ENCODE results near the gene WASL. TPM values are rescaled to one million over a fixed set of nuclear protein-coding genes. Genes with fewer than 3 reads are reported as not detected.
A peak's percentile ranks its signal among the peaks of the same experiment; 100 is the strongest.
"Not testable (repeated sequence)": the region's sequence is repeated elsewhere in the genome, so short reads cannot be mapped to it uniquely, and the experiment has no call there.

WASL gene
- total RNA-seq (2014; rRNA removed; shearing (Covaris generic)): 18.3 and 25.8 TPM in 2 replicates

GRCh38 chr7:123748734-123749536, at the start of gene WASL:
Gene WASL, minus strand, starts transcription at chr7:123749003. Its CDS starts 269 bp downstream, at chr7:123748734.
- DNase-seq (ENCODE audit: low read depth): peak; percentile 90

DNA sequence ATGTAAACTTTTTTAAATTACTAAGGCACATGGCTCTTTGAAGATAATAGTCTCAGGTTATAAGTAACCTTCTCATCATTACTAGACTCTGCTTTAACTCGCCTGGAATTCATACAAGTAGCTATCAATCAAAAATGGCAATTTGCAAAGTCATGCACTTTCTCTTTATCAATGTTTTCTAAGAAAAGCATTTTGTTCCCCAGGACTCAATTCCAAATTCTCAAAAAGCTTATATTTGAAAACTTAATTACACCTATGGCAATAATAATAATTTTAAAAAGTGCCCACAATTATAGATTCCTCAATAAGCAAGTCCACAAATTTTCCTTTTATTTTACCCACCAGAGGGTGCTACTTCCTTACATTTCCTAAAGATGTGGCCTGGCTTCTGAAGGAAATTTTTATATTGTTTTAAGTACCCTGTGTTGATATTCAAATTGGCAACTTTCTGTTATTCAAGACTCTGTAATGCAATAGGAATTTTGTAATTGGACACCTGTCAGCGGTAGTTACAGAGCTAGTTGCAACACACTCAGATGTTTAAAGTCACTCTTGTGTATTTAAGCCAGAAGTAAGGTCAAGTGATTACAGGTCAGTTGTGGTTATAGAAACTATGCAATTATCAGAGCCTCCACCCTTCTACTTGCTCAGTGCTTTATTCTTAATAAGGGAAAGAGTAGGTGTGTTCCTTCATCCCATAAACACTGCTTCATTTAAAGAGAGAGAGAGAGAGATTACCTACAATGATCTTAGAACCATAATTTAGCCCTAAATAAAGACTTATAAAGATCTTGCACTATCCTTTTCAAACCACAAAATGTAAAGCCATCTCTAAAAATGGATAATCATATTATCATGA, 49.1 kb upstream of the WASL start:
- DNase-seq (ENCODE audit: low read depth): peak; percentile 55

- no peak for DNase-seq (ENCODE audit: low read depth)
These were observed 47.8 kb upstream of the WASL start for GRCh38 chr7:123796568-123796967.

DNA sequence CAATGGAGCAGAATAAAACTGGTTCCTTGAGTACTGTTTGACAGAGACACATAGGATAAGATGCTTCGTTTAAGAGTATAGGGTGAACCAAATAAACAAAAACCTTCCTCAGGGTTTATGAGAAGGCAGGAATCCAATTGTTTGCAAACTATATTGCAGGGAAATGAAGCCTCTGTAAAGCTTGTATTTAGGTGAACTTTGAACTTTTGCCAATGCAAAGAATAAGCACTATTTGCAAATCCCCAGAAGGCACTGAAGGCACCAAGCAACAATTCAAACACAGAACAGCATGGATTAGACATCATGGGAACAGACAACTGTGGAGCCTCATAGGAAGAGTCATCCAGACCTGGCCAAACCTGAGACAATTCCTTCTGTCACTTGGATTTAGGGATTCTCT, 47.1 kb upstream of the WASL start:
- DNase-seq (ENCODE audit: low read depth): no peak

DNA sequence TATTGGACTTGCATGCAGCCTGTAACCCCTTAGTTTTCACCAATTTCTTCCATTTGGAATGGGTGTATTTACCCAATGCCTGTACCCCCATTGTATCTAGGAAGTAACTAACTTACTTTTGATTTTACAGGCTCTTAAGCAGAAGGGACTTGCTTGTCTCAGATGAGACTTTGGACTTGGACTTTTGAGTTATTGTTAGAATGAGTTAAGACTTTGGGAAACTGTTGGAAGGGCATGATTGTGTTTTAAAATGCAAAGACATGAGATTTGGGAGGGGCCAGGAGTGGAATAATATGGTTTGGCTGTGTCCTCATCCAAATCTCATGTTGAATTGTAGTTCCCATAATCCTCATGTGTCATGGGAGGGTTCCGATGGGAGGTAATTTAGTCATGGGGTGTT, 46.3 kb upstream of the WASL start:
- DNase-seq (ENCODE audit: low read depth): not testable (repeated sequence)

DNA sequence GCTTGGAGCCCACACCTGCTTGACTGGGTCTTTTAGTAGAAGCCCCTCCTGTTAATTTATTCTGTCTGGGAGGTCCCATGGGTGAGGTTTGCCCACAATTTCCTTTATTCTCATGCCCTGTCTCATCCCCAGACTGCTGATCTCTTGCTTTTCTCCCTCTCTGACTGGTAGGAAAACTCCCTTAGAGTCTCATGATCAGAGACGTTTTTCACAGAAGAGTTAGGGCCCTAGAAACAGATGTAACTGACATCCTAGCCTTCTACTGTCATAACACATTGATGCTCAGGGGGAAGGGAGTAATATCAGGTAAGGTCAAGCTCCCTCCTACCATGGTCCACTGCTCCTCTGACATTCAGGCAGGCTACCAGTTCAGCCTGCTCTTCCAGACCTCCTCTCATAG, 43.7 kb upstream of the WASL start:
- no peak for DNase-seq (ENCODE audit: low read depth)

- DNase-seq (ENCODE audit: low read depth): no peak
These were observed 42.2 kb upstream of the WASL start for GRCh38 chr7:123791001-123791400.

DNA sequence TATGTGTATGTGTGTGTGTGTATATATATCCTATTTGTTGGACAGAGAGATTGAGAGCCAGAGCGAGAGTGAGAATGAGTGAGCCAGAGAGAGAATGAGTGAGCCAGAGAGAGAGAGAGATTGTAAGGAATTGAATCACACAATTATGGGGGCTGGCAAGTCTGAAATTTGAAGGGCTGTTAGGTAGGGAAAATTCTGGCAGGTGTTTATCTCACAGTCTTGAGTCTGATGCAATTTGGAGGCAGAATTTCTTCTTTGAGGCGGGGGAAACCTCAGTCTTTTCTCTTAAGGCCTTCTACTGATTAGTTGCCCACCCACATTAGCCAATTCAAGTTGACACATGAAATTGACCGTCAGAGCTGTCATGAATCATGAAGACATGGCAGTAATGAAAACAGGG, 41.0 kb upstream of the WASL start:
- DNase-seq (ENCODE audit: low read depth): no peak

DNA sequence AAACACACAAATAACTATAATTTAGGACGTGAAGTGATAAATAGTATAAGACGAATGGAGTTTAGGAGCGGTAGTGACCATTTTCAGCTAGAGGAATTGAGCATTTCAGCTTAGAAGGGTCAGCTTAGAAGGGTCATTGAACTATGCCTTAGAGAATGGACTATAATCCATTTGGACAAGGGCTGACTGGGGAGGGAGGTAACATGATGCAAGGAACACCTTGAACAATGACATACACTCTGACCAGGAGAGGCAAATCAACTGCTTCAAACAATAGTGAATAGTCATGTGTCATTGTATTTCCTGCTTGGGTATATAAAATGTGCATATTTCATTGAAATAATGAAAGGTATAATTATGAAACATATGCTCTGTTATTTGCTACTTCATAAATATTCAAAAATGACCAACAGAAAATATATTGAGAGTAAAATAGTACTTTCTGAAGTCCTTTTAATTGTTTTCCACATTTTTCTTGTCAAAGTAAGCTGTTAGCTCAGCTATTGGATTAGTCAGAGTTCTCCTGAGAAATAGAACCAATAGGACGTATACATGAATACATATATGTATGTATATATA, 40.5 kb upstream of the WASL start:
- no peak for DNase-seq (ENCODE audit: low read depth)

DNA sequence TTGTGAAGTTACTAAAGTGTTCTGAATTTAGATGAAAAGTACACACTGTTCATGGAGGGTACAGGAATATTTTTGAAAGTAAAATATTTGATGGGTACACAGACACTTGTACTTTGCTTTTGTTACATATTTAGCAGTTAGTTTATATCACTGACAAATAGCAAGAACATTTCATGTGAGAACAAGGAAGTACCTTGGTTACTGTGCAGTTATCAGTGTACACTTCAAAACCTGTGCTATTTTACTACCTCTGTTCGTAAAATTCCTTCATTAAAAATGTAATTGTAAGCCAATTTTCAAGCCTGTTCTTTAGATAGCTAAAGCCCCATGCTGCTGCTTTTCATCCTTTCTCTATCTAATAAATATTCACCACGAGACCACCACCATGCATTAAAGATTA, 39.8 kb upstream of the WASL start:
- no peak for DNase-seq (ENCODE audit: low read depth)

DNA sequence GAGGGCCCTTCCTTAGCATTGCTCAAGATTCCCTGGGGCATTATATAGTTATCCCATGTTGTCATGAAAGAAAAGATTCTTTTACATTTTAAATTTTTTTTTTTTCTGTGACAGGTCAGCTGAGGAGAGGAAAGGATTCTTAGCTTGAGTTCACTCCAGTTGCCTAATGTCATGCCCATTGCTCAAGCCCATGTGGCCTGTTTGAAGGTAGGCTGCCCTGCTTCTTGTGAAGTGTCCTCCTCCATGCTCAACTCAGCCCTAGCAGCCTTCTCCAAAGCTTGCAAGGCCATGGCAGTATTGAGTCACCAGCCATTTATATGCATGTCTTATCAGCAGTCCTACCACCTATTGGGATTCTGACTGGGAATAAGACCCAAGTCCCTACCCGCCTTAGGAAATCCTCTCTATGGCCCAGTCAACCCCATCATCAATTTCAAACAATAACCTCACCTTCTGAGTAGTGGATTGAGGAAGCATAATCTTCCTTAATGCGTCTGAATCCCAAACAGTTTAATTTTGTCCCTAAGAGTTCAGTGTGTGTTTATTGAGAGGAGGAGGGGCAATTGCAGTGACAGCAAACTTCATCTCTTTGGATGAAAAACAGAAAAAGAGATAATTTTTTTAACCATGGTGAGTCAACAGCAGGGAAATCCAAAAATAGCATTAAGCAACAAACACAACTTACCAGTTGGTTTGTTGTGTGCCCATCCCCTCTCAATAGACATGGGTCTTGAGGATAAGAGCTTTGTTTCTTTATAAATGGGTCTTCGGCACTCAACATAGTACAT, 38.6 kb upstream of the WASL start:
- peak; percentile 2 for DNase-seq (ENCODE audit: low read depth)

DNA sequence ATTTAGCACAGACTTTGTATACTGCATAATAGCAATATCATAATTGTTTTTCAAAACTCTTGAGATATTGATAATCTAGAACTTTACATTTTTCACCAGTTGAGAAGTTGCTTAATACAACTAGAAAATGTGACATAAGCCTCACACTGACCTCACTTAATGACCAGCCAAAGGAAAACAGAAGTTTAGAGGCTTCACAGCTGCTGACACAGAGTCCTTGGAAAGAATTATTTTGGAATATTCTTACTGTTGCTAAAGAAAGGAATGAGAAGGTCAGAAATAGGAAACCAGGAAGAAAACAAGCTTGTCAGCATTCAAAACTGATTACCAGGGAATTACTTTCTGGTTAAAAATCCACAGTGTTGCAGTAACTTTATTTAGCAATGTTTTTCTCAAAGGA, 35.5 kb upstream of the WASL start:
- DNase-seq (ENCODE audit: low read depth): no peak

- no peak for DNase-seq (ENCODE audit: low read depth)
These were observed 35.0 kb upstream of the WASL start for GRCh38 chr7:123783820-123784219.

DNA sequence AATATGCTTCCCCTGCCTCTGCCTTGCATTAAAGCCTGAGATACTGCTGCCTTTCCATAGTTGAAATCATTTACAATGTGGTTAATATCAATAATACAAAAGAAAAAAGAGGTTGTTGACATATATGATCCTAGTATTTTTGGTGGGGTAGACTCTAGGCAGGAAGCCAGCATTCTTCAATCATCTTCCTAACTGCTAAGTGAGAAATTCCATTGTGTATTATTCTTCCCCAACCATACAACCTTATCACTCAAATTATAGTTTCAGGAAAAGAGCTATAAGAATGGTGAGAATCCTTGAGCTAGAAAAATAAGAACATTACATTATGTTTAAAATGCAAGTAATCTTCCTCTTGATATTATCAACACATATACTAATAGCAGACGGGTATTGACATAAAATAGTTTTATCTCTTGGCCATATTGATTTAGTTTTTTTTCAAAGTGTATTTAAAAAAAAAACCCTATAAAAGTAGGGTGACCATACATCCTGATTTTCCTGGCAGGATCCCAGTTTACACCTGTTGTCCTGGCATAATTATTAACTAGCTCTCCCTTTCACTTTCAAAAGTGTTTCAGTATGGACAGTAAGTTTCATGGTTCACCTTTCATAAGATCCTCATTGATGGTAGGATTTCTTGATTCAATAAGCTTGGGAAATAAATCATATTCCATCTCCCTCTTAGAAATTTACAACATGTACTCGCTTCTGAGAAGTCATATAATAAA, 33.4 kb upstream of the WASL start:
- DNase-seq (ENCODE audit: low read depth): no peak

GRCh38 chr7:123780472-123780871, 31.7 kb upstream of the WASL start:
- not testable (repeated sequence) for DNase-seq (ENCODE audit: low read depth)

DNA sequence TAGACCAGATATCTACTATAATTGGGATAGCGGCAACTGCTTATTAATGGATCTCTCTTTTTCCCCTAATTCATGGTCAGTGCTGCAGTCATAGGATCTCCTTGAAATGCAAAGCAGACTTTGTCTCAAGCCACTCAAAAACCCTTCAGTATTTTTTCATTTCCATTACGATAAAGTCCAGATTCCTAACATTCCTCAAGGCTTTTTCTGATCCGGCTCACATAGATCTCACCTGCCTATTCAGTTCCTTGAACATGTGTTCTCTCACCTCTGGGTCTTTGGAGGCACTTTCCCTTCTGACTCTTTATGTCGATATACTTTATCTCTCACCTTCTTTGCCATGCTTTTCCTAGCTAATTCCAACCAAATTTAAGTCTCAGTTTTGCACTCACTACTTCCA, 25.7 kb upstream of the WASL start:
- DNase-seq (ENCODE audit: low read depth): no peak

DNA sequence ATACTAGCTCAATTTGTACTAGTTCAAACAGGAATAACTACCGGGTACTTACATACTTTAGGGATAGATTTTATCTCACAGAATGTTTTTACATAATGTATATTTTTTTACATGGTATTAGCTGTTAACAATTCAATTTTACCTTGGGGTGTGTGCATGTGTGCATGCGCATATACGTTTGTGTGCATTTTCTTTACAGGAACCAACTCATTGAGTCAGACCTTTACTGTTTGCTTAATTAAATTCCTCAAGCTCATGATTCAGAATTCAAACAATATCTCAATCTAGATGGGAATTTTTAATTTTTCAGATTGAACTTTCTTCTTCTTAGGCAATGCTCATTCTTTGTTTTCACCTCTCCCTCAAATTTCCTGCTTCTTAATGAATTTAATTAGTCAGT, 24.7 kb upstream of the WASL start:
- no peak for DNase-seq (ENCODE audit: low read depth)

GRCh38 chr7:123772652-123773051, 23.8 kb upstream of the WASL start:
- no peak for DNase-seq (ENCODE audit: low read depth)

DNA sequence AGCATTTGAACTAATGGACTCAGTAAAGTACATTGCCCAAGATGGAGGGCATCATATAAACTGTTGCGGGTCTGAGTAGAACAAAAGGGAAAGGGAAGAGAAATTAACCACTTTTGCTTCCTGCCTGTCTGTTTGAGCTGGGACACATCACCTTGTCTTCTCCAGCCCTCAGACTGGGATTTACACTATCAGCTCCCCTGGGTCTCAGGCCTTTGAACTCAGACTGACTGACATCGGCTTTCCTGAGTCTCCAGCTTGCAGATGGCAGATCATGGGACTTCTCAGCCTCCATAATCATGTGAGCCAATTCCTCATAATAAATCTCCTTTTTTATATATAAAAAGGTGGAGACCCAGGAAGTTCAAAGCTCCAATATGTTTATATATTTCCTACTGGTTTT, 23.0 kb upstream of the WASL start:
- no peak for DNase-seq (ENCODE audit: low read depth)

GRCh38 chr7:123771256-123771655, 22.5 kb upstream of the WASL start:
- no peak for DNase-seq (ENCODE audit: low read depth)

DNA sequence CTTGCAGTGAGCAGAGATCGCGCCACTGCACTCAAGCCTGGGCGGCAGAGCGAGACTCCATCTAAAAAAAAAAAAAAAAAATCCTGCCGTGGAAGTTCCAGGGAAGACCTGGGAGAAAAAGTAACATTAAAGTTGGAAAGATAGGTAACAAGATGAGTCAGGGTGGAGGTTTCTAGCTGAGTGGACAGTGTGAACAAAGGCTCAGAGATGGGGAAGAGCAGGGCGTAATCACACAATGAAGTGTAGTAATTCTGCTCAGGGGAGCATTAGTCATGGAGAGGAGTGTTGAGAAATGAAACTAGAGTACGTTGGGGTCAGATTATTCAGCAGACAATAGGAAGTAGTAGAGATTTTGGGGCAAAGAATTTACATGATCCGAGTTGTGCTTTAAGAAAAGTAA, 21.6 kb upstream of the WASL start:
- DNase-seq (ENCODE audit: low read depth): peak; percentile 74

All from RPMI7951 (cell line).